Activated CD8-positive, alpha-beta T cell treated with anti-CD3 and anti-CD28 coated beads for 36 hours (primary cell): ENCODE data around the gene TBC1D13. TPM values are rescaled to one million over a fixed set of nuclear protein-coding genes. Genes with fewer than 3 reads are reported as not detected.

Source experiments
- ATAC-seq: fragments of 200-7000 bp; cut with Tn5 transposase; one replicate; pipeline ENCODE4 v1.10.0; 2021; ENCODE audit warnings: mild to moderate bottlenecking, moderate library complexity
- CTCF ChIA-PET: fragments of 350-600 bp; sonication (Branson Sonifier 250); formaldehyde crosslinking; loops from one replicate; lab custom pipeline; 2021; ENCODE audit warnings: antibody characterized with exemption; lab: Charles Lee
- POLR2A ChIA-PET: fragments of 350-600 bp; sonication (Branson Sonifier 250); formaldehyde crosslinking; loops from one replicate; lab custom pipeline; 2021; ENCODE audit warnings: antibody characterized with exemption; lab: Charles Lee
- DNase-seq: peaks from one replicate; pipeline ENCODE4 v3.0.0-alpha.2; 2020
- H3K27ac Mint-ChIP-seq: one replicate; pipeline ENCODE4 v1.8.0; 2021; ENCODE audit warnings: mild to moderate bottlenecking, mixed read lengths
- H3K27me3 Mint-ChIP-seq: one replicate; pipeline ENCODE4 v1.8.0; 2021; ENCODE audit warnings: mixed read lengths
- H3K36me3 Mint-ChIP-seq: one replicate; pipeline ENCODE4 v1.8.0; 2021; ENCODE audit warnings: low read depth, mixed read lengths
- H3K4me1 Mint-ChIP-seq: one replicate; pipeline ENCODE4 v1.8.0; 2021; ENCODE audit warnings: low read depth, mixed read lengths
- H3K4me3 Mint-ChIP-seq: one replicate; pipeline ENCODE4 v1.8.0; 2021; ENCODE audit warnings: mild to moderate bottlenecking, moderate library complexity, mixed read lengths
- H3K9me3 Mint-ChIP-seq: one replicate; pipeline ENCODE4 v1.8.0; 2021; ENCODE audit warnings: mixed read lengths
- CTCF ChIP-seq: fragments of 200-600 bp; IDR thresholded peaks from one replicate; pipeline ENCODE4 v1.8.0; 2022; ENCODE audit warnings: antibody characterized with exemption, mild to moderate bottlenecking
- intact Hi-C: fragments of 100-400 bp; cut with micrococcal nuclease; formaldehyde crosslinking; loops from one replicate; pipeline ENCODE4 v1.10.0; 2022
- total RNA-seq, 2 experiments: library from RNA; stranded (reverse); gene quantifications; one replicate each; pipeline ENCODE4 v1.2.3, GENCODE V29; 2021

The TBC1D13 gene
- total RNA-seq, 2 experiments from 2014 or later = 11.7 to 12.5 TPM

GRCh38 chr9:128835246-128836210, 48.5 kb downstream of the TBC1D13 start:
- ATAC-seq (no peak), DNase-seq (no peak)
- no peak overlapping the region for H3K4me3 Mint-ChIP-seq
- H3K4me1 Mint-ChIP-seq = no peaks in the 10 kb centered on the region
- H3K27ac Mint-ChIP-seq = no peak overlapping the region
- H3K9me3 Mint-ChIP-seq = no peaks in the 10 kb centered on the region
- intact Hi-C loops = no loop called here
- no peak for TF ChIP-seq CTCF
- ChIA-PET POLR2A (no interaction called here), CTCF (no interaction called here)
- no peaks in the 10 kb centered on the region for H3K27me3 Mint-ChIP-seq
- peaks cover 2% of the 10 kb centered on the region for H3K36me3 Mint-ChIP-seq

- ATAC-seq = no peak
- POLR2A ChIA-PET = no interaction called here
- H3K27ac Mint-ChIP-seq = no peak overlapping the region
These were observed 49.6 kb downstream of the TBC1D13 start for GRCh38 chr9:128836509-128837145.

GRCh38 chr9:128838338-128838737, 51.3 kb downstream of the TBC1D13 start:
- H3K27me3 Mint-ChIP-seq = no peaks in the 10 kb centered on the region
- no peak overlapping the region for H3K27ac Mint-ChIP-seq
- no peak for ATAC-seq
- TF ChIP-seq CTCF = no peak
- POLR2A ChIA-PET = no interaction called here
- no peak for DNase-seq
- H3K36me3 Mint-ChIP-seq = peaks cover 6% of the 10 kb centered on the region
- no peaks in the 10 kb centered on the region for H3K9me3 Mint-ChIP-seq
- CTCF ChIA-PET = interaction anchor here (1.4 to 2.2 kb wide), 3 partner anchors 14 to 90 kb away, joined by 3 to 7 read pairs (median 7); partner anchors contain the start of gene ENDOG
- intact Hi-C loops = no loop called here
- no peaks in the 10 kb centered on the region for H3K4me1 Mint-ChIP-seq
- no peak overlapping the region for H3K4me3 Mint-ChIP-seq

More at GRCh38 chr9:128836509-128837145, 49.6 kb downstream of the TBC1D13 start:
- DNase-seq = no peak
- no peaks in the 10 kb centered on the region for H3K9me3 Mint-ChIP-seq
- TF ChIP-seq CTCF = no peak
- CTCF ChIA-PET = no interaction called here
- H3K4me1 Mint-ChIP-seq = no peaks in the 10 kb centered on the region
- intact Hi-C loops = no loop called here
- peaks cover 2% of the 10 kb centered on the region for H3K36me3 Mint-ChIP-seq
- H3K27me3 Mint-ChIP-seq = no peaks in the 10 kb centered on the region
- H3K4me3 Mint-ChIP-seq = no peak overlapping the region

GRCh38 chr9:128840524-128840923, 53.5 kb downstream of the TBC1D13 start:
- ATAC-seq (no peak), DNase-seq (no peak)
- Mint-ChIP-seq H3K4me1 (no peaks in the 10 kb centered on the region), H3K27ac (no peak overlapping the region), H3K36me3 (peaks cover 4% of the 10 kb centered on the region), H3K27me3 (no peaks in the 10 kb centered on the region), H3K9me3 (no peaks in the 10 kb centered on the region), H3K4me3 (no peak overlapping the region)
- intact Hi-C loops = no loop called here
- POLR2A ChIA-PET = no interaction called here
- CTCF ChIA-PET = no interaction called here
- no peak for TF ChIP-seq CTCF
